HG03521 (cell line): Measurements from ENCODE around the gene PLTP.
"Not testable (repeated sequence)": the region's sequence is repeated elsewhere in the genome, so short reads cannot be mapped to it uniquely, and the experiment has no call there.

Source experiments
- ATAC-seq: cut with Tn5 transposase; IDR thresholded peaks from one replicate; pipeline ENCODE4 v1.9.1; 2021; ENCODE audit warnings: mild to moderate bottlenecking, moderate library complexity; ENCODE audit not compliant: unreplicated experiment

PLTP gene

DNA sequence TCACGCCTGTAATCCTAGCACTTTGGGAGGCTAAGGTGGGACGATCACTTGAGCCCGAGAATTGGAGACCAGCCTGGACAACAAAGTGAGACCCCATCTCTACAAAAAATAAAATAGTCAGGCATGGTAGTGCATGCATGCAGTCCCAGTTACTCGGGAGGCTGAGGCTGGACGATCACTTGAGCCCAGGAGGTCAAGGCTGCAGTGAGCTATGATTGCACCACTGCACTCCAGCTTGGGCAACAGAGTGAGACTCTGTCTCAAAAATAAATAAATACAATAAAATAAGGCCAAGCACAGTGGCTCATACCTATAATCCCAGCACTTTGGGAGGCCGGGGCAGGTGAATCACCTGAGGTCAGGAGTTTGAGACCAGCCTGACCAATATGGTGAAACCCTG lies 10.6 kb downstream of the PLTP start:
- not testable (repeated sequence) for ATAC-seq

DNA sequence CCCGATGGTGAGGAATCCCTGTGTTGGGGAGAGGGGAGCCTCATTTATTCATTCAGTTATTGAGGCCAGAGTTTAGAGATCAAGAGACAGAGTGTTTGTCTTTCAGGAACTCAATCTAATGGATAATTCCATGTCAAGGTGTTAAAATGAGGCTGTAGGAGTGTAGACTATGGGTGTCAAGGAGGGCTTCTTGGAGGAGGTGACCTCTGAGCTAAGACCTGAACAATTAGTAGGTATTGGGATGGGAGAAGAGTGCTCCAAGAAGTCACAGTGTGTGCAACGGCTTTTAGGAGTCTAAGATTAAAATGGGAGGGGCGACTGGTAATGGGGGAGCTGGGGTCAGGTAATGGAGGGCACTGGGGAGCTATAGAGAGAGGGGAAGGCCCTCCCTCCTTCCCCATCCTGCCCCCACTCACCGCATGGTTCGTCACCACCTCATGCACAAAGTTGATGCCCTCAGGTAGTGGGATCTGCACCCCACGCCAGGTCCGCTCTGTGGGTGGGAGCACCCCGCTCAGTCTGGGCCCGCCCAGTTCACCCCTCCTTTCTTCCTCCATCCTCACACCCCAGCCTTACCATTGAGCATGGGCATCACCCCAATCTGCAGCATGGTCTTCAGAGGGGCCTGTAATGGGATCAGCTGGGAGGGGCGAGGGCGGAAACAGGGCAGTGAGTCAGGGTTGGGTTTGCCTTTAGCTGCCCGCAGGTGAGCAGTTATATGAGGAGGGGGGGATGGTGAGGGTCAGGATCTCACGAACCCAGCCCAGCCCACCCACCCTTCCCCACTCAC lies 12.7 kb downstream of the PLTP start:
- ATAC-seq: no peak

DNA sequence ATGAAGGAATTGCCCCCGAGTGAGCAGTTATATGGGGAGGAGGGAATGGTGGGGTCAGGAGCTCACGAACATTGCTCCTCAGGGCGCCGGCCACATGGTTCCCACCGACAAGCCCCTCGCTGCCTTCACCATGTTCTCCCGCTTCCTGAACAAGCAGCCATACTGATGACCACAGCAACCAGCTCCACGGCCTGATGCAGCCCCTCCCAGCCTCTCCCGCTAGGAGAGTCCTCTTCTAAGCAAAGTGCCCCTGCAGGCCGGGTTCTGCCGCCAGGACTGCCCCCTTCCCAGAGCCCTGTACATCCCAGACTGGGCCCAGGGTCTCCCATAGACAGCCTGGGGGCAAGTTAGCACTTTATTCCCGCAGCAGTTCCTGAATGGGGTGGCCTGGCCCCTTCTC lies 13.7 kb downstream of the PLTP start:
- ATAC-seq: no peak

- ATAC-seq: no peak
Observed at GRCh38 chr20:45897692-45898091, 14.3 kb downstream of the PLTP start.

DNA sequence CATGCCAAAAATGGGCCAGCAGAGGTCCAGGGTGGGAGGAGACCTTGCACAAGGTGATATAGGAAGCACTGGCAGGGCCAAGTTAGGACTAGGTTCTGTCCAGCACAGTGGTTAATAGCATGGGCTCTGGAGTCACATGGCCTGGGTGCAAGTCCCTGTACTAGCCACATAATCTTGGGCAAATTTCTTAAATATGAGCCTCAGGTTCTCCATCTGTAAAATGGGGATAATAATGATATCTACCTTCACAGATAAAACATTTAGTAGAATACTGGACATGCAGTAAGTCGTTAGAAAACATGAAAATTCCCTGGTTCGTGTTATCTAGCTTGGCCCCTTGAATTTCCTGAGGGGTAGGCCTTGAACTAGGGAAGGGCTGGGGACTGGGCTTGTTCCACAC lies 14.7 kb downstream of the PLTP start:
- no peak for ATAC-seq

- no peak for ATAC-seq
Observed at GRCh38 chr20:45896641-45897161, 15.3 kb downstream of the PLTP start.

- no peak for ATAC-seq
Observed at GRCh38 chr20:45894797-45895196, 17.2 kb downstream of the PLTP start.

DNA sequence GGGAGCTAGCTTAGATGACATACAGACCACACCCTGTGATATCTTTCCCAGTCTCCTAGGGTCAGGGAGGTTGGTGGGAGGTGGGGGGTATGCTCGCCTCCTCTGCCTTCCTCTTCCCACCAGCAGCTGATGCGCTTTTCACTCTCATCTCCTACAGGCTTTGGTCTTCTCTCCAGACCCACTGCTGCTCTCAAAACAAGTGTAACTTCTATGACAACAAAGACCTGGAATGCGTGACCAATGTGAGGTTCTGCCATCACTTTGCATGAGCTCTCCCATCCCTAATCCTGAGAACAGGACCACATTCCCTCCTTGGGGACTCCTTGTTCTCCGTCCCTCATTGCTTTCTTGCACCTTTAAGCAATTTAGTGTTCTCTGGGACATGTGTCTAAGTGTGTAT lies 18.1 kb downstream of the PLTP start:
- ATAC-seq: no peak

DNA sequence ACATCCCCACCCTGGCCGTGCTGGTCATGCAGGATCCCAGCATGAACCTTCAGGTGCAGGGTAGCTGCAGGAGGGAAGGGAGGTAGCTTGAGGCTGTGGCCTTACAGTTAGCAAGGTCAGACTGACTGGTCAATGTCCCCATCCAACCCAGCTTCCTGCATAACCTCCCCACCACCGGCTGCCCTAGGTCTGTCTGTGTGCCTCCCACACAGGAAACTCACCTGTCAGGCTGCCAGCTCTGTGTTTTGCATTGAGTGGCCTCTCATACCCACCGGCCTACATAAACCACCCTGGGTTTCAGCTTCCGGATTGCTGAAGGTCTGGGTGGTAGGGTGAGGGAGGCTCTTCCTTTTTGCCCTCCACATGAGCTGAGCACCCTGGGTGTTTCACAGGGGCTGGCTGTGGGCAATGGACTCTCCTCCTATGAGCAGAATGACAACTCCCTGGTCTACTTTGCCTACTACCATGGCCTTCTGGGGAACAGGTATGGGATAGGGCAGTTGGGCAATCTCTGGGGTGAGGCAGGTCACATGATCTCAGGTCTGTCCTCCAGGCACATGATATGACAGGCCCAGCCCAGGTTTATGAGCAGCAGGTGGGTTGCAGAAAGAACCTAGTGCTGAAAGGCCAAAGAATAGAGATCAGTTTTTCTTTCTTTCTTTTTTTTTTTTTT lies 19.0 kb downstream of the PLTP start:
- ATAC-seq: no peak

DNA sequence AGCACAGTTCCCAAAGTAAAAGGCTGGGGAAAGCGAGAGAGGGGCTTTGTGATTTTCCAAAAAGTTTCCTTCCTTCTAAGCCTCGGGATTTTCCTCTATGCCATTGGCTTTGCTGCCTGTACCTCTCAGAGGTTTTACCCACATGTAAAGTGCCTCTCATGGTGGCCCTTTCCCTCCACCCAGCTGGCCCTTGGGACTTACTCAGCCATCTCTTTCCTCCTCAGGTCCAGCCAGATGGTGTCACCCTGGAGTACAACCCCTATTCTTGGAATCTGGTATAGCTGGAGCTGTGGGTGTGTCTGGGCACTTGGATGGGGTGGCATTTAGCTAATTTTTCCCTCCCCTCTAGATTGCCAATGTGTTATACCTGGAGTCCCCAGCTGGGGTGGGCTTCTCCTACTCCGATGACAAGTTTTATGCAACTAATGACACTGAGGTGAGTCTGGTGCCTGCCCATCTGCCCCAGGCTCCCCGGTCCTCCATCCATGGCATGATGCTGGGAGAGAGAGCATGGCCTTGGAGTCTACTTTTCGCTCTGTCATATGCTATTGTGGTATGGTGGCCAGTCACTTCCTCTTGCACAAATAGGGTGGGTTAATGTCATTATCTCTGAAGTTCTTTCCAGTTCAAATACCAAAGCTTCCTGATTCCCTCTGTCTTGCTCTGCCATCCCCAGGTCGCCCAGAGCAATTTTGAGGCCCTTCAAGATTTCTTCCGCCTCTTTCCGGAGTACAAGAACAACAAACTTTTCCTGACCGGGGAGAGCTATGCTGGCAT lies 19.7 kb downstream of the PLTP start:
- ATAC-seq: no peak

- ATAC-seq: peak; percentile 71
Observed at GRCh38 chr20:45890985-45891983, 20.7 kb downstream of the PLTP start, which contains the start of the genes CTSA and NEURL2. Gene CTSA, plus strand, starts transcription at chr20:45891335. Its CDS starts 234 bp downstream, at chr20:45891569. Gene NEURL2, minus strand, starts transcription at chr20:45891208. Its CDS starts 217 bp downstream, at chr20:45890991.

DNA sequence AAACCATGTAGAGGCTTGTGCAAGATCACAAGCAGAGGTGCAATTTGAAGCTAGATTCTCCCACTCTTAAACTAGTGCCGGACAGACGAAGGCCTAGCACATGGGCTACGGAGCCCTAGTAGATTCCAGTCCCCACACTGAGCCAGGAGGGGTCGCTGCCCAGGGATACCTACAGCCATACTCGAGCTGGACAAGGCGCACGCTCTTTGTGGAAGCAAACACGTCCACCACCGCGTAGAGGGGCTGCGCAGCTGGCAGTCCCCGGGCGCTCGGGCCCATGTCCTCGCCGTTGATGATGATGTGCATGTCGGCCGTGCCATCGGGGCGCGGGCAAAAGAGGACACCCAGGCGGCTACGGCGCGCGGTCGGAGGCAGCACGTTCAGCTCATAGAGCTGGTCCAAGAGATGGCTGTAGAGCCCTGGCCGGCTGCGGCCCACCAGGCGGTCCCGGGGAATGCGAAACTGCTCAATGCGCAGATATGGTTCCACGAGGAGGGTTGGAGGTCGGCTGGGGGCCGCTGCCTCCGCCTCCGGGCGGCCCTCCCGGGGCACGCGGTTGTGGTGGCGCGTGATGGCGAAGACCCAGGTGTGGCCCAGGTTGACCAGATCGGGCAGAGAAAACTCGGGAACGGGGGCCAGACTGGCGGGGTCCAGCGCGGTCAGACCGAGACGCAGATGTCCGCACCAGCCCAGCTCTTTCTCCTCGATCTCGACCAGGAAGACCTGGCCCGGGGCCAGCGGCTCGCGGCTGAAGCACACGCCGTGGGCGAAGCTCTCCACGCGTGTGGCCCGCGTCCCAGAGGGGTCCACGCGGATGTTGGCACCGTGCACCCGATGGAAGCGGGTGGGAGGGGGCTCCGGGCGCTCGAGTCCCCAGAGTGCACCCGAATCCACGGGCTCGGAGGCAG lies 21.6 kb downstream of the PLTP start:
- peak; percentile 16 for ATAC-seq

- no peak for ATAC-seq
Observed at GRCh38 chr20:45888681-45889080, 23.3 kb downstream of the PLTP start.

DNA sequence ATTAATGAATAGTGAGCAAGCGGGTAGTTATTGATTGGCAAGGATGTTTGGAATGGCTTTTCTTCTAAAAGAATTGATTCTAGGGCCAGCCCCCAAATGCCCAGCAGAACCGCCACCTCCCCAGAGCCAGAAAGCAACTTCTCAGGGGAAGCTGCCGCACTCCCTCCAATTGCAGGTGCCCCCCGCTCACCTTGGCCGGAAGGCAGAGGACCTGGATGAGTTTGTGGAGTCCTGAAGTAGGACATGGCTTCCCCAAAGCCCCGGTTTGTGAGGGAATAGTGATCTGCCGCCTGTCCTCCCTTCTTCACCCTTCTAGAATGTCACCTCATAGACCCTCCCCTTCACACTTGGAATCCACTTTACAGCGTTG lies 24.6 kb downstream of the PLTP start, which contains the start of gene SPATA25:
Gene SPATA25, minus strand, starts transcription at position 277 of the 370 bp plus-strand sequence. Its CDS starts 32 bp downstream, at position 245.
- ATAC-seq: no peak

GRCh38 chr20:45886590-45887345 lies 25.2 kb downstream of the PLTP start:
- no peak for ATAC-seq

GRCh38 chr20:45883100-45883469 lies 28.9 kb downstream of the PLTP start:
- no peak for ATAC-seq

GRCh38 chr20:45882469-45883099 lies 29.4 kb downstream of the PLTP start:
- no peak for ATAC-seq
